ENCODE data around the gene MYO15B.

GRCh38 chr17:75661531-75661930 lies 73.9 kb downstream of the MYO15B start:
- TF ChIP-seq GATA2 (IDR thresholded peaks at IDR 0.05; ENCODE audit: low read depth, low read length) (no peak), GATA3 (IDR thresholded peaks at IDR 0.05; ENCODE audit: low read depth, low read length) (no peak)

Data from SH-SY5Y (cell line).